Lower leg skin (tissue), 4 donors: ENCODE data around the gene EHD4. TPM values are rescaled to one million over a fixed set of nuclear protein-coding genes. Genes with fewer than 3 reads are reported as not detected.

Source experiments
- DNase-seq, 2 donors: peaks; one replicate each; pipeline ENCODE4 v3.0.0-alpha.2; 2019; ENCODE audit warnings: low spot score in 2 of 2
- H3K4me3 ChIP-seq: fragments of 200-600 bp; sonication (generic); 2 replicates; pipeline ENCODE4 v1.5.1; 2017; ENCODE audit warnings: mild to moderate bottlenecking, low read depth; ENCODE audit not compliant: poor library complexity, severe bottlenecking
- CTCF ChIP-seq, 3 donors: fragments of 450-650 bp; IDR thresholded peaks; one replicate each; pipeline ENCODE4 v1.5.1; 2016; ENCODE audit warnings: antibody characterized with exemption in 3 of 3, mild to moderate bottlenecking in 3 of 3, moderate library complexity in 2 of 3
- POLR2A ChIP-seq, 2 donors: fragments of 450-650 bp; IDR thresholded peaks; one replicate each; pipeline ENCODE4 v1.6.1; 2016 to 2017; ENCODE audit warnings: antibody characterized with exemption in 2 of 2, mild to moderate bottlenecking in 1 of 2, moderate library complexity in 1 of 2
- WGBS, 2 donors: methylation state at CpG; one replicate each; pipeline ENCODE4 v1.1.5; 2018; 5-methylcytosine and 5-hydroxymethylcytosine counted together
- intact Hi-C: fragments of 100-400 bp; cut with DNase I; formaldehyde crosslinking; loops from one replicate; pipeline ENCODE4 v1.15.0; 2023; ENCODE audit warnings: low total_unique reads
- total RNA-seq, 4 donors: library from RNA; depleted of rRNA; stranded (reverse); fragments of >200 nt; gene quantifications; one replicate each; pipeline ENCODE4 v1.1.0, GENCODE V29; 2016

Gene EHD4
- total RNA-seq, 4 donors from 2014 or later, result 19.6 to 27.3 (median 23.3) TPM

- intact Hi-C loops, result no loop called here
- TF ChIP-seq POLR2A (IDR thresholded peaks at IDR 0.05) (no peak), CTCF (IDR thresholded peaks at IDR 0.05) (no peak)
- no peak overlapping the region for H3K4me3 ChIP-seq
- no peak for DNase-seq
- WGBS, 2 donors, result 76 to 79% methylated on average over 7 of the region's 7 CpGs
Observed at GRCh38 chr15:41925086-41925608, 47.2 kb downstream of the EHD4 start.

- no peak for TF ChIP-seq CTCF (IDR thresholded peaks at IDR 0.05)
- no peak for TF ChIP-seq POLR2A (IDR thresholded peaks at IDR 0.05)
- WGBS, 2 donors, result 93 to 95% methylated on average over 3 of the region's 3 CpGs
- no peak for DNase-seq
- H3K4me3 ChIP-seq, result no peak overlapping the region
- intact Hi-C loops, result no loop called here
Observed at GRCh38 chr15:41923401-41923997, 48.9 kb downstream of the EHD4 start.

GRCh38 chr15:41922353-41922752 is 50.0 kb downstream of the EHD4 start:
- intact Hi-C loops, result no loop called here
- 73 to 85% methylated on average over 9 of the region's 9 CpGs for WGBS, 2 donors
- TF ChIP-seq CTCF (IDR thresholded peaks at IDR 0.05) (no peak), POLR2A (IDR thresholded peaks at IDR 0.05) (no peak)
- no peak overlapping the region for H3K4me3 ChIP-seq
- DNase-seq, result no peak

GRCh38 chr15:41921639-41922038 is 50.7 kb downstream of the EHD4 start:
- WGBS, 2 donors, result 84% methylated on average over 5 of the region's 5 CpGs

GRCh38 chr15:41921167-41921566 is 51.2 kb downstream of the EHD4 start:
- no peak for DNase-seq
- WGBS, 2 donors, result 87 to 88% methylated on average over 9 of the region's 9 CpGs
- TF ChIP-seq CTCF (IDR thresholded peaks at IDR 0.05) (no peak), POLR2A (IDR thresholded peaks at IDR 0.05) (no peak)
- no peak overlapping the region for H3K4me3 ChIP-seq
- intact Hi-C loops, result no loop called here

More at GRCh38 chr15:41921639-41922038, 50.7 kb downstream of the EHD4 start:
- TF ChIP-seq POLR2A (IDR thresholded peaks at IDR 0.05), result no peak
- TF ChIP-seq CTCF (IDR thresholded peaks at IDR 0.05), result no peak
- intact Hi-C loops, result no loop called here
- no peak for DNase-seq
- no peak overlapping the region for H3K4me3 ChIP-seq
